ENCODE results near the gene RBM24.

DNA sequence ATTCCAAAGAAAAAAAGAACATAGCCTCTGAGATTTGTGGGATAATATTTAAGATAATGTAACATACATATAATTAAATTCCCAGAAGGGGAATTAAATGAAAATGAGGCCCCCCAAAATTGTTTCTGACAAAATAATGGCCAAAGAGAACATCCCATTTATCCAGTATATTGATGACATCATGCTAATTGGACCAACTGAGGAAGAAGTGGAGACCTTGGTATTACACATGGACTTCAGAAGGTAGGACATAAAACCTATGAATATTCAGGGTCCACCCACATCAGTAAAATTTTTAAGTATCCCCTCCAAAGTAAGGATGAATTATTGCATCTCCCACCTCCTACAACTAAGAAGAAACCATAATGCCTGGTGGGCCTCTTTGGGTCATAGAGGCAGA is 15.6 kb upstream of the RBM24 start:
- TF ChIP-seq, protein P1, sequence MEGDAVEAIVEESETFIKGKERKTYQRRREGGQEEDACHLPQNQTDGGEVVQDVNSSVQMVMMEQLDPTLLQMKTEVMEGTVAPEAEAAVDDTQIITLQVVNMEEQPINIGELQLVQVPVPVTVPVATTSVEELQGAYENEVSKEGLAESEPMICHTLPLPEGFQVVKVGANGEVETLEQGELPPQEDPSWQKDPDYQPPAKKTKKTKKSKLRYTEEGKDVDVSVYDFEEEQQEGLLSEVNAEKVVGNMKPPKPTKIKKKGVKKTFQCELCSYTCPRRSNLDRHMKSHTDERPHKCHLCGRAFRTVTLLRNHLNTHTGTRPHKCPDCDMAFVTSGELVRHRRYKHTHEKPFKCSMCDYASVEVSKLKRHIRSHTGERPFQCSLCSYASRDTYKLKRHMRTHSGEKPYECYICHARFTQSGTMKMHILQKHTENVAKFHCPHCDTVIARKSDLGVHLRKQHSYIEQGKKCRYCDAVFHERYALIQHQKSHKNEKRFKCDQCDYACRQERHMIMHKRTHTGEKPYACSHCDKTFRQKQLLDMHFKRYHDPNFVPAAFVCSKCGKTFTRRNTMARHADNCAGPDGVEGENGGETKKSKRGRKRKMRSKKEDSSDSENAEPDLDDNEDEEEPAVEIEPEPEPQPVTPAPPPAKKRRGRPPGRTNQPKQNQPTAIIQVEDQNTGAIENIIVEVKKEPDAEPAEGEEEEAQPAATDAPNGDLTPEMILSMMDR (IDR thresholded peaks at IDR 0.05; ENCODE audit: poor library complexity): no peak
- TF ChIP-seq EZH2phosphoT487 (IDR thresholded peaks at IDR 0.05; ENCODE audit: low read depth, severe bottlenecking, unreplicated experiment): no peak
